ENCODE results near the gene SSX7.
"Not testable (repeated sequence)": the region's sequence is repeated elsewhere in the genome, so short reads cannot be mapped to it uniquely, and the experiment has no call there.

The SSX7 gene, protein sequence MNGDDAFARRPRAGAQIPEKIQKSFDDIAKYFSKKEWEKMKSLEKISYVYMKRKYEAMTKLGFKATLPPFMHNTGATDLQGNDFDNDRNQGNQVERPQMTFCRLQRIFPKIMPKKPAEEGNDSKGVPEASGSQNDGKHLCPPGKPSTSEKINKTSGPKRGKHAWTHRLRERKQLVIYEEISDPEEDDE

DNA sequence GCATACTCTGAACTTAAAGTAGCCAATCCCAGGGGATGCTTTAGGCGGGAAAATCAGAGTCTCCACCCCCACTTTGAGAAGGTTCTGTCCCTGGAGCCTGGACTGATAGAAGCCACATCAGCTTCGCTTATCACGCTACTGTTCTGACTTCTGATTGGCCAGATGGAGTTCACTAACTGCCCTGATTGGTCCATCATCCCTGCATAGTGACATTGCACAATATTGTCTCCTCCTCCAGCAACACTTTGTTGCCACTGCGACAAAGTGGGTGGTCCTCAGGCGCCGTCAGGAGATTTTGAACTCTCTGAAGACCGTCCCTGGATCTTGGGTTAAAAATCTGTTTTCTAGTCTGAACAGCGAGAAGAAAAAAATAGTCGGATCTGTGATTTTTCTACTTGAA is at the start of gene SSX7:
Gene SSX7 (minus strand): TSS at position 101 of the 400 bp plus-strand sequence. CDS start 1,428 bp downstream, outside the sequence.
- H3K36me3 ChIP-seq (ENCODE audit: control insufficient read depth, insufficient read depth, low read length); H3K27ac ChIP-seq (ENCODE audit: low read depth, low read length); H3K9ac ChIP-seq (ENCODE audit: low read length); H3K4me3 ChIP-seq (ENCODE audit: low read depth, low read length); H3K9me3 ChIP-seq (ENCODE audit: control insufficient read depth, insufficient read depth, low read depth, low read length); H3K27me3 ChIP-seq (ENCODE audit: control insufficient read depth, insufficient read depth, low read length); H3K4me1 ChIP-seq (ENCODE audit: control insufficient read depth, insufficient read depth, low read length): not testable (repeated sequence)

DNA sequence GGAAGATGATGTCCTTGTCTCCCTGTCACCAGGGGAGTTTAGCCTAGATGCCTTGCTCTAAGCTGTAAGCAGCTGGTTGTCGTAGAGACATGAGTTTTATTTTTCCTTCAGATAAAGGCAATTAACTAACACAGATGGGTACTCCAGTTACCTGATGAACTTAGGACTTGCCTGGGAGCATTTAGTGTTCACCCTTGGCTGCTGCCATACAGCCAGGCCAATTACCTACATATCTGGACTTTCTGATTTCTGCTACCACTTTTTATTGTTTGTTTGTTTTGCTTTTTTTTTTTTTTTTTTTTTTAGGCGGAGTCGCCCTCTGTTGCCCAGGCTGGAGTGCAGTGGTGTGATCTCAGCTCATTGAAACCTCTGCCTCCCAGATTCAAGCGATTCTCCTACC is 37.3 kb upstream of the SSX7 start:
- H3K27me3 ChIP-seq (ENCODE audit: control insufficient read depth, insufficient read depth, low read length); H3K27ac ChIP-seq (ENCODE audit: low read depth, low read length); H3K36me3 ChIP-seq (ENCODE audit: control insufficient read depth, insufficient read depth, low read length); H3K4me1 ChIP-seq (ENCODE audit: control insufficient read depth, insufficient read depth, low read length); H3K4me3 ChIP-seq (ENCODE audit: low read depth, low read length); H3K9ac ChIP-seq (ENCODE audit: low read length); H3K9me3 ChIP-seq (ENCODE audit: control insufficient read depth, insufficient read depth, low read depth, low read length): not testable (repeated sequence)

DNA sequence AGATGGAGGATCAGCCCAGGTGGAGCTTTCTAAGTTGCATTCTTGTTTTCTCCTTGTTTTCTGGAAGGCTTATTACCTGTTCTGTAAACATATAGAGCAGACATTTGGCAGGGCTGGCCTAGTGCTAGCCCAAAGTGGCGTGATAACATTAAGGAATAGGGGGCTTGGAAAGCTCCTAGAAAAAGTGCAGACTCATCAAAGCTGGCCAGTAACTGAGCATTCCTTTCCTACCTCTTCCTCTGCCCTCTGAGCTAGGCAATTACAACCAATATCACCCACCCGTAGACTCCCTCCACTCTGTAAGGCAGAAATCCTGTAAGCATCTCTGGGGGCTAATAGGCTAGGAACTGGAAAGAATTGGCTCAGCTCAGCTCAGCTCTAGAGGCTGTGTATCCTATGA is 7.5 kb upstream of the SSX7 start:
- H3K36me3 ChIP-seq (ENCODE audit: control insufficient read depth, insufficient read depth, low read length); H3K27me3 ChIP-seq (ENCODE audit: control insufficient read depth, insufficient read depth, low read length); H3K9me3 ChIP-seq (ENCODE audit: control insufficient read depth, insufficient read depth, low read depth, low read length); H3K4me3 ChIP-seq (ENCODE audit: low read depth, low read length); H3K27ac ChIP-seq (ENCODE audit: low read depth, low read length); H3K4me1 ChIP-seq (ENCODE audit: control insufficient read depth, insufficient read depth, low read length); H3K9ac ChIP-seq (ENCODE audit: low read length): not testable (repeated sequence)

DNA sequence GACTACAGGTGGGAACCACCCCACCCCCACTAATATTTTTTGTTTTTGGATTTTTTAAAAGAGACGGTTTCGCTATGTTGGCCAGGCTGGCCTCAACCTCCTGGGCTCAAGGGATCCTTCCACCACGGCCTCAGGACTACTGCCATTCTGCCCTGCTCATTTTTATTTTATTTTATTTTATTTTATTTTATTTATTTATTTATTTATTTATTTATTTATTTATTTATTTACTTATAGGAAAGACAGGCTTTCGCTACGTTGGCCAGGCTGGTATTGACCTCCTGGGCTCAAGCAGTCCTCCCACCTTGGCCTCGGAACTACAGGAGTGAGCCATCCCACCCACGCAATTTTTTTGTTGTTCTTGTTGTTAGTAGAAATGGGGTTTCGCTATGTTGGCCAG is 775 bp upstream of the SSX7 start:
- H3K4me1 ChIP-seq (ENCODE audit: control insufficient read depth, insufficient read depth, low read length); H3K27me3 ChIP-seq (ENCODE audit: control insufficient read depth, insufficient read depth, low read length); H3K4me3 ChIP-seq (ENCODE audit: low read depth, low read length); H3K27ac ChIP-seq (ENCODE audit: low read depth, low read length); H3K36me3 ChIP-seq (ENCODE audit: control insufficient read depth, insufficient read depth, low read length); H3K9me3 ChIP-seq (ENCODE audit: control insufficient read depth, insufficient read depth, low read depth, low read length); H3K9ac ChIP-seq (ENCODE audit: low read length): not testable (repeated sequence)

DNA sequence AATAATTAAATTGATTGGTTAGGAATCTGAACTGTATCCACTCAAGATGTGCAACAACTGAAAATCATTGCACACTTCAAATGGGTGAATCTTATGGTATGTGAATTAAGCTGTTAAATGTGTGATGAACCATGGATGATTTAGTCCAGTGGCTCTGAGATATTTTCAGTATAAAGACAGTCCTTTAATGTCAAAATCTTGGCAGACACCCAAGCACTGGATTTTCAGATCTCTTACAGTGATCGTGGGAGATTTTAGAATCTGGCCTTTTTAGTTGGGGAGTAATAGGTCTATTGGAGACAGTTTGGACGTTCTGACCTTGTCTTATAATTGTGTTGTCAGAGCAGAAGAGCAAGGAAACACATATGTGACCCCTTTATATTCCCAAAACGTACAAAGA is 4.0 kb downstream of the SSX7 start:
- H3K9ac ChIP-seq (ENCODE audit: low read length); H3K36me3 ChIP-seq (ENCODE audit: control insufficient read depth, insufficient read depth, low read length); H3K4me1 ChIP-seq (ENCODE audit: control insufficient read depth, insufficient read depth, low read length); H3K27me3 ChIP-seq (ENCODE audit: control insufficient read depth, insufficient read depth, low read length); H3K27ac ChIP-seq (ENCODE audit: low read depth, low read length); H3K4me3 ChIP-seq (ENCODE audit: low read depth, low read length); H3K9me3 ChIP-seq (ENCODE audit: control insufficient read depth, insufficient read depth, low read depth, low read length): not testable (repeated sequence)

DNA sequence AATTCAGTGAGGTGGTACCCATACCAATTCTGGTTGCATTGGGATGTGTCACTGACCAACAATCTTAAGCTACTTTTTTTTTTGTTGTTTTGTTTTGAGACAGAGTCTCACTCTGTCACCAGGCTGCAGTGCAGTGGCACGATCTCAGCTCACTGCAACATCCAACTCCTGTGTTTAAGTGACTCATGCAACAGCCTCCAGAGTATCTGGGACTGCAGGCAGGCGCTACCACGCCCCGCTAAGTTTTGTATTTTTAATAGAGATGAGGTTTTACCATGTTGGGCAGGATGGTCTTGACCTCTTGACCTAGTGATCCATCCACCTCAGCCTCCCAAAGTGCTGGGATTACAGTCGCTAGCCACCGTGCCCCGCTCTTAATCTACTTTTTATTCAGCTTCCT is 5.7 kb downstream of the SSX7 start:
- not testable (repeated sequence) for H3K9me3 ChIP-seq (ENCODE audit: control insufficient read depth, insufficient read depth, low read depth, low read length)

DNA sequence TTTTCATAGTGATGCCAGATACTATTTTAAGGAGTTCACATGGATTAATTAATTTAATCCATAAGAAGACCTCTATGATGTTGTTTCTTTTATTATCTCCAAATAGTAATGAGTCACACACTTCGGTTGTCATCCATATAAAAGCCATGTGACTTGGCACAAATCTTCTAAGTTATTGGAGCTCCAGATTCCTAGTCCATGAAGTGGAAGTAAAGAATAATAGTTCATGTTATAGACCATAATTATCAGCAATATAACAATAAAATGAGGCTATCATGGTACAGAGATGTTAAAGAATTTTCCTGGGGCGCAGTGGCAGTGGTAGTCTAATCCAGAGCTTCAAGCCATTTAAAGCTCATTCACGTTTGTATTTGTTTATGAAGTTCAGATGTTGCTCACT is 26.2 kb downstream of the SSX7 start:
- not testable (repeated sequence) for H3K27ac ChIP-seq (ENCODE audit: low read depth, low read length); H3K9ac ChIP-seq (ENCODE audit: low read length); H3K4me1 ChIP-seq (ENCODE audit: control insufficient read depth, insufficient read depth, low read length); H3K9me3 ChIP-seq (ENCODE audit: control insufficient read depth, insufficient read depth, low read depth, low read length); H3K4me3 ChIP-seq (ENCODE audit: low read depth, low read length); H3K36me3 ChIP-seq (ENCODE audit: control insufficient read depth, insufficient read depth, low read length); H3K27me3 ChIP-seq (ENCODE audit: control insufficient read depth, insufficient read depth, low read length)

More for the DNA sequence above, 5.7 kb downstream of the SSX7 start:
- H3K4me3 ChIP-seq (ENCODE audit: low read depth, low read length); H3K27me3 ChIP-seq (ENCODE audit: control insufficient read depth, insufficient read depth, low read length); H3K4me1 ChIP-seq (ENCODE audit: control insufficient read depth, insufficient read depth, low read length); H3K36me3 ChIP-seq (ENCODE audit: control insufficient read depth, insufficient read depth, low read length); H3K9ac ChIP-seq (ENCODE audit: low read length); H3K27ac ChIP-seq (ENCODE audit: low read depth, low read length): not testable (repeated sequence)

DNA sequence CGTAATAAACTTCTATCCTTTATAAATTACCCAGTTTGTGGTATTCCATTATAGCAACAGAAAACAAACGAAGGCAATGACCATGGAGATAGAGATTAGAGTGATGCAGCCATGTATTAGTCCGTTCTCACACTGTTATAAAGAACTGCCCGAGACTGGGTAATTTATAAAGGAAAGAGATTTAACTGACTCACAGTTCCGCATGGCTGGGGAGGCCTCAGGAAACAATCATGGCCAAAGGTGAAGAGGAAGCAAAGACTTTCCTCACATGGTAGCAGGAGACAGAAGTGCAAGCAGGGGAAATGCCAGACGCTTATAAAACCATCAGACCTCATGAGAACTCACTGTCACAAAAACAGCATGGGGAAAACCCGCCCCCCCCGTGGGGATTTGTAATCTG is 34.0 kb downstream of the SSX7 start:
- H3K4me3 ChIP-seq (ENCODE audit: low read depth, low read length); H3K4me1 ChIP-seq (ENCODE audit: control insufficient read depth, insufficient read depth, low read length); H3K27ac ChIP-seq (ENCODE audit: low read depth, low read length); H3K36me3 ChIP-seq (ENCODE audit: control insufficient read depth, insufficient read depth, low read length); H3K9ac ChIP-seq (ENCODE audit: low read length); H3K27me3 ChIP-seq (ENCODE audit: control insufficient read depth, insufficient read depth, low read length); H3K9me3 ChIP-seq (ENCODE audit: control insufficient read depth, insufficient read depth, low read depth, low read length): not testable (repeated sequence)

DNA sequence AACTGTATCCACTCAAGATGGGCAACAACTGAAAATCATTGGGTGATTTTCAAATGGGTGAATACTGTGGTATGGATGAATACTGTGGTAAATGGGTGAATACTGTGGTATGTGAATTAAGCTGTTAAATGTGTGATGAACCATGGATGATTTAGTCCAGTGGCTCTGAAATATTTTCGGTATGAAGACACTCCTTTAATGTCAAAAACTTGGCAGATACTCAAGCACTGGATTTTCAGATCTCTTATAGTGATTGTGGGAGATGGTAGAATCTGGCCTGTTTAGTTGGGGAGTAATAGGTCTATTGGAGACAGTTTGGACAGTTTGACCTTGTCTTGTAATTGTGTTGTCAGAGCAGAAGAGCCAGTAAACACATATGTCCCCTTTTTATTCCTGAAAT is 45.7 kb downstream of the SSX7 start:
- H3K36me3 ChIP-seq (ENCODE audit: control insufficient read depth, insufficient read depth, low read length), result no peaks in the 10 kb centered on the region
- peaks cover 3% of the 10 kb centered on the region; the same call in 1 of the 2 replicates for H3K9me3 ChIP-seq (ENCODE audit: control insufficient read depth, insufficient read depth, low read depth, low read length)
- H3K9ac ChIP-seq (ENCODE audit: low read length), result no peak overlapping the region
- no peaks in the 10 kb centered on the region for H3K4me1 ChIP-seq (ENCODE audit: control insufficient read depth, insufficient read depth, low read length)
- no peak overlapping the region for H3K4me3 ChIP-seq (ENCODE audit: low read depth, low read length)
- H3K27ac ChIP-seq (ENCODE audit: low read depth, low read length), result no peak overlapping the region
- H3K27me3 ChIP-seq (ENCODE audit: control insufficient read depth, insufficient read depth, low read length), result peaks cover 3% of the 10 kb centered on the region; the same call in 1 of the 2 replicates

DNA sequence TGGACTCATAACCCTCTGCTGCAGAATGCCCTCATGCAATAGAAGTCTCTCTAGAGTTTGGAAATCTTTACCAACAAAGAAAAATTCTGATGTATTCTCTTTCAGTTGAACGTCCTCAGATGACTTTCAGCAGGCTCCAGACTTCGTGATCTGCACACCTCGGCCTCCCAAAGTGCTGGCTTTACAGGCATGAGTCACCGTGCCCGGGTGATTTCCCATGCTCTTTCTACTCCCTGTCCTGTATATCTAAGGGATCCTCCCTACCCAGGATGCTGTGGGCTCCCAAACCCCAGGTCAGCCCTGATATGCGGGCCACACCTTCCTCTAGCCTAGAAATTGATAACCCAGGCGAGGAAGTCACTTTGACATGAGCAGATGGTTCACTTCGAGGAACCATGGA is 51.5 kb downstream of the SSX7 start:
- H3K27ac ChIP-seq (ENCODE audit: low read depth, low read length); H3K9me3 ChIP-seq (ENCODE audit: control insufficient read depth, insufficient read depth, low read depth, low read length); H3K36me3 ChIP-seq (ENCODE audit: control insufficient read depth, insufficient read depth, low read length); H3K4me1 ChIP-seq (ENCODE audit: control insufficient read depth, insufficient read depth, low read length); H3K4me3 ChIP-seq (ENCODE audit: low read depth, low read length); H3K9ac ChIP-seq (ENCODE audit: low read length); H3K27me3 ChIP-seq (ENCODE audit: control insufficient read depth, insufficient read depth, low read length): not testable (repeated sequence)

DNA sequence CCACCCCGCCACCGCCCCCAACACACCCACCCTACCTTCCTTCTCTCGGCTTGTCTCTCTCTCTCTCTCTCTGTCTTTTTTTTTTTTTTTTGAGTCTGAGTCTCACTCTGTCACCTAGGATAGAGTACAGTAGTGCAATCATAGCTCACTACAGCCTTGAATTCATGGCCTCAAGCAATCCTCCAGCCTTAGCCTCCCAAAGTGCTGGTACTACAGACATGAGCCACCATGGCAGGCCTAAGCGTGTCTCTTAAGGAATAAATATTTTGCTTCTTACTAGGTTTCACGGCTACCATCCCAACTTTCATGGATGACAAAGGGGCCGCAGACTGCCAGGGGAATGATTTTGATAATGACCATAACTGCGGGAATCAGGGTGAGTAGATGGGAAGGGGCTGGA is 55.8 kb downstream of the SSX7 start:
- H3K9ac ChIP-seq (ENCODE audit: low read length), result no peak overlapping the region
- no peak overlapping the region for H3K27ac ChIP-seq (ENCODE audit: low read depth, low read length)
- no peak overlapping the region for H3K4me3 ChIP-seq (ENCODE audit: low read depth, low read length)
- H3K27me3 ChIP-seq (ENCODE audit: control insufficient read depth, insufficient read depth, low read length), result peaks cover 5% of the 10 kb centered on the region; the same call in 1 of the 2 replicates
- no peaks in the 10 kb centered on the region for H3K4me1 ChIP-seq (ENCODE audit: control insufficient read depth, insufficient read depth, low read length)
- no peaks in the 10 kb centered on the region for H3K36me3 ChIP-seq (ENCODE audit: control insufficient read depth, insufficient read depth, low read length)
- H3K9me3 ChIP-seq (ENCODE audit: control insufficient read depth, insufficient read depth, low read depth, low read length), result peaks cover 8% of the 10 kb centered on the region; the same call in 1 of the 2 replicates

DNA sequence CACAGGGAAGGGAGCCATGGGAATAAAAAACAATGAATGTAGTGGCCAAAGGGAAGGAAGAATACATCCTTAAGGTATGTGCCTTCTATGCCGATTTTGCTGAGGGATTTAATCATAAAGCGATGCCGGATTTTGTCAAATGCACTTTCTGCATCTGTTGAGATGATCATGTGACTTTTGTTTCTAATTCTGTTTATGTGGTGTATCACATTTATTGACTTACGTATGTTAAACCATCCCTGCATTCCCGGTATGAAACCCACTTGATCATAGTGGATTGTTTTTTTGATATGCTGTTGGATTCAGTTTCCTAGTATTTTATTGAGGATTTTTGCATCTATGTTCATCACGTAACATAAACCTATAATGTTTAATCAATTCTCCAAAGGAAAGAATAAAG is 60.0 kb downstream of the SSX7 start:
- no peaks in the 10 kb centered on the region for H3K4me1 ChIP-seq (ENCODE audit: control insufficient read depth, insufficient read depth, low read length)
- H3K9ac ChIP-seq (ENCODE audit: low read length), result no peak overlapping the region
- no peak overlapping the region for H3K4me3 ChIP-seq (ENCODE audit: low read depth, low read length)
- no peaks in the 10 kb centered on the region for H3K36me3 ChIP-seq (ENCODE audit: control insufficient read depth, insufficient read depth, low read length)
- peaks cover 14% of the 10 kb centered on the region; the same call in 1 of the 2 replicates for H3K27me3 ChIP-seq (ENCODE audit: control insufficient read depth, insufficient read depth, low read length)
- H3K9me3 ChIP-seq (ENCODE audit: control insufficient read depth, insufficient read depth, low read depth, low read length), result peaks cover 20% of the 10 kb centered on the region; the same call in 1 of the 2 replicates
- H3K27ac ChIP-seq (ENCODE audit: low read depth, low read length), result no peak overlapping the region
